Liver (tissue), 9 donors: ENCODE measurements around the gene MEGF10. TPM values are rescaled to one million over a fixed set of nuclear protein-coding genes. Genes with fewer than 3 reads are reported as not detected.

ENCODE experiments used
- DNase-seq: peaks from one replicate; pipeline ENCODE4 v3.0.0-alpha.2; 2017; ENCODE audit warnings: low spot score
- H3K27ac ChIP-seq, 2 donors: one replicate each; pipeline ENCODE4 v1.7.0; 2013; ENCODE audit warnings: inconsistent platforms in 2 of 2, low read length in 2 of 2, control low read depth in 1 of 2, low read depth in 1 of 2, mild to moderate bottlenecking in 1 of 2
- H3K27me3 ChIP-seq, 4 donors: one replicate each; pipeline versions ENCODE4 v1.6.1 to v1.7.0; 2013; ENCODE audit warnings: low read length in 3 of 4, inconsistent platforms in 1 of 4, mild to moderate bottlenecking in 1 of 4, moderate library complexity in 1 of 4; ENCODE audit not compliant: control insufficient read depth in 4 of 4, insufficient read depth in 4 of 4
- H3K36me3 ChIP-seq, 4 donors: one replicate each; pipeline versions ENCODE4 v1.6.1 to v1.7.0; 2013; ENCODE audit warnings: low read length in 3 of 4, mild to moderate bottlenecking in 3 of 4, low read depth in 1 of 4, moderate library complexity in 1 of 4; ENCODE audit not compliant: control insufficient read depth in 4 of 4, insufficient read depth in 3 of 4
- H3K4me1 ChIP-seq, 4 donors: one replicate each; pipeline versions ENCODE4 v1.6.1 to v1.7.0; 2013; ENCODE audit warnings: low read length in 3 of 4, mild to moderate bottlenecking in 3 of 4, moderate library complexity in 1 of 4; ENCODE audit not compliant: control insufficient read depth in 4 of 4, insufficient read depth in 4 of 4
- H3K4me3 ChIP-seq, 3 donors: one replicate each; pipeline versions ENCODE4 v1.6.1 to v1.7.0; 2013; ENCODE audit warnings: low read length in 3 of 3, control low read depth in 1 of 3, low read depth in 1 of 3, mild to moderate bottlenecking in 1 of 3
- H3K9ac ChIP-seq, 2 donors: one replicate each; pipeline ENCODE4 v1.7.0; 2013; ENCODE audit warnings: low read length in 2 of 2, mild to moderate bottlenecking in 2 of 2, moderate library complexity in 2 of 2, control low read depth in 1 of 2, low read depth in 1 of 2
- H3K9me3 ChIP-seq, 4 donors: one replicate each; pipeline versions ENCODE4 v1.6.1 to v1.7.0; 2013; ENCODE audit warnings: low read length in 3 of 4; ENCODE audit not compliant: control insufficient read depth in 4 of 4
- CTCF ChIP-seq: fragments of 150-350 bp; IDR thresholded peaks from 2 replicates; pipeline ENCODE4 v1.5.1; 2017; ENCODE audit warnings: improper control_type of control experiment, low read depth, low read length; ENCODE audit not compliant: missing input control
- FOXA1 ChIP-seq: IDR thresholded peaks from 2 replicates; pipeline ENCODE4 v1.6.1; 2016; ENCODE audit warnings: antibody characterized with exemption
- FOXA2 ChIP-seq: IDR thresholded peaks from 2 replicates; pipeline ENCODE4 v1.6.1; 2016; ENCODE audit warnings: antibody characterized with exemption
- GABPA ChIP-seq, 2 donors: IDR thresholded peaks in 1 of 2; conservative IDR thresholded peaks in 1 of 2; 2 replicates each; pipeline ENCODE4 v1.6.1; 2016; ENCODE audit warnings: antibody characterized with exemption in 2 of 2, mild to moderate bottlenecking in 1 of 2, moderate library complexity in 1 of 2
- HNF4A ChIP-seq, 2 donors: conservative IDR thresholded peaks; 2 replicates each; pipeline ENCODE4 v1.6.1; 2016; ENCODE audit warnings: antibody characterized with exemption in 2 of 2, mild to moderate bottlenecking in 2 of 2
- JUND ChIP-seq, 2 donors: IDR thresholded peaks; 2 replicates each; pipeline ENCODE4 v1.6.1; 2016; ENCODE audit warnings: antibody characterized with exemption in 2 of 2
- RXRA ChIP-seq, 2 donors: IDR thresholded peaks; 2 replicates each; pipeline ENCODE4 v1.6.1; 2017 to 2018; ENCODE audit warnings: antibody characterized with exemption in 2 of 2, mild to moderate bottlenecking in 1 of 2
- SP1 ChIP-seq: IDR thresholded peaks from 2 replicates; pipeline ENCODE4 v1.6.1; 2018; ENCODE audit warnings: antibody characterized with exemption, mild to moderate bottlenecking
- TAF1 ChIP-seq: conservative IDR thresholded peaks from 2 replicates; pipeline ENCODE4 v1.6.1; 2016; ENCODE audit warnings: antibody characterized with exemption, mild to moderate bottlenecking
- YY1 ChIP-seq: IDR thresholded peaks from 2 replicates; pipeline ENCODE4 v1.6.1; 2016; ENCODE audit warnings: antibody characterized with exemption, mild to moderate bottlenecking
- WGBS: extraction: QIAGEN DNeasy Blood & Tissue Kit; methylation state at CpG from one replicate; pipeline ENCODE4 v1.1.7; 2013; 5-methylcytosine and 5-hydroxymethylcytosine counted together
- polyA plus RNA-seq, 2 donors: library from polyadenylated mRNA; stranded (reverse) in 1 of 2; unstranded in 1 of 2; fragments of 200-250 nt in 1 of 2; fragments of >200 nt in 1 of 2; fragmentation: Nextera tagmentation in 1 of 2; extraction: Ambion mirVana in 1 of 2; gene quantifications; one replicate each; pipeline versions ENCODE4 v1.2.1 to v1.2.3, GENCODE V29; 2013 to 2015
- total RNA-seq, 2 donors: library from RNA; depleted of rRNA; stranded (reverse); fragments of >200 nt; gene quantifications; one replicate each; pipeline ENCODE4 v1.2.3, GENCODE V29; 2014
- TF ChIP-seq, protein P1 (sequence below): IDR thresholded peaks from 2 replicates; pipeline ENCODE4 v1.6.1; 2016; ENCODE audit warnings: antibody characterized with exemption
- TF ChIP-seq, protein P2 (sequence below): IDR thresholded peaks from 2 replicates; pipeline ENCODE4 v1.6.1; 2016; ENCODE audit warnings: antibody characterized with exemption, mild to moderate bottlenecking
- TF ChIP-seq, protein P3 (sequence below): IDR thresholded peaks from 2 replicates; pipeline ENCODE4 v1.6.1; 2016; ENCODE audit warnings: antibody characterized with exemption
- donor health status: healthy.
- donor health status: healthy.
- donor health status: healthy.
- donor health status: healthy.
- donor health status: healthy.

The MEGF10 gene
- total and polyA plus RNA-seq, 4 donors: 0.05 to 1.0 (median 0.33) TPM; not detected in 1

GRCh38 chr5:127351418-127351817, 60.8 kb downstream of the MEGF10 start (continued):
- TF ChIP-seq CTCF: no peak
- TF ChIP-seq, protein P1, sequence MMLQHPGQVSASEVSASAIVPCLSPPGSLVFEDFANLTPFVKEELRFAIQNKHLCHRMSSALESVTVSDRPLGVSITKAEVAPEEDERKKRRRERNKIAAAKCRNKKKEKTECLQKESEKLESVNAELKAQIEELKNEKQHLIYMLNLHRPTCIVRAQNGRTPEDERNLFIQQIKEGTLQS: no peak
- no peak for TF ChIP-seq FOXA1
- TF ChIP-seq FOXA2: no peak

- Histone ChIP-seq H3K9ac (no peak overlapping the region), H3K4me3 (no peak overlapping the region), H3K27me3 (no peaks in the 10 kb centered on the region), H3K36me3 (no peaks in the 10 kb centered on the region), H3K9me3 (no peaks in the 10 kb centered on the region), H3K27ac (no peak overlapping the region), H3K4me1 (peaks cover 0 to 3% (median 0%) of the 10 kb centered on the region in 4 donors)
- no peak for DNase-seq
- WGBS: 92% methylated on average over 2 of the region's 2 CpGs
- TF ChIP-seq HNF4A (conservative IDR thresholded peaks at IDR 0.05): no peak
- no peak for TF ChIP-seq JUND (IDR thresholded peaks at IDR 0.05)
- no peak for TF ChIP-seq FOXA2
- TF ChIP-seq TAF1: no peak
- TF ChIP-seq, protein P2, sequence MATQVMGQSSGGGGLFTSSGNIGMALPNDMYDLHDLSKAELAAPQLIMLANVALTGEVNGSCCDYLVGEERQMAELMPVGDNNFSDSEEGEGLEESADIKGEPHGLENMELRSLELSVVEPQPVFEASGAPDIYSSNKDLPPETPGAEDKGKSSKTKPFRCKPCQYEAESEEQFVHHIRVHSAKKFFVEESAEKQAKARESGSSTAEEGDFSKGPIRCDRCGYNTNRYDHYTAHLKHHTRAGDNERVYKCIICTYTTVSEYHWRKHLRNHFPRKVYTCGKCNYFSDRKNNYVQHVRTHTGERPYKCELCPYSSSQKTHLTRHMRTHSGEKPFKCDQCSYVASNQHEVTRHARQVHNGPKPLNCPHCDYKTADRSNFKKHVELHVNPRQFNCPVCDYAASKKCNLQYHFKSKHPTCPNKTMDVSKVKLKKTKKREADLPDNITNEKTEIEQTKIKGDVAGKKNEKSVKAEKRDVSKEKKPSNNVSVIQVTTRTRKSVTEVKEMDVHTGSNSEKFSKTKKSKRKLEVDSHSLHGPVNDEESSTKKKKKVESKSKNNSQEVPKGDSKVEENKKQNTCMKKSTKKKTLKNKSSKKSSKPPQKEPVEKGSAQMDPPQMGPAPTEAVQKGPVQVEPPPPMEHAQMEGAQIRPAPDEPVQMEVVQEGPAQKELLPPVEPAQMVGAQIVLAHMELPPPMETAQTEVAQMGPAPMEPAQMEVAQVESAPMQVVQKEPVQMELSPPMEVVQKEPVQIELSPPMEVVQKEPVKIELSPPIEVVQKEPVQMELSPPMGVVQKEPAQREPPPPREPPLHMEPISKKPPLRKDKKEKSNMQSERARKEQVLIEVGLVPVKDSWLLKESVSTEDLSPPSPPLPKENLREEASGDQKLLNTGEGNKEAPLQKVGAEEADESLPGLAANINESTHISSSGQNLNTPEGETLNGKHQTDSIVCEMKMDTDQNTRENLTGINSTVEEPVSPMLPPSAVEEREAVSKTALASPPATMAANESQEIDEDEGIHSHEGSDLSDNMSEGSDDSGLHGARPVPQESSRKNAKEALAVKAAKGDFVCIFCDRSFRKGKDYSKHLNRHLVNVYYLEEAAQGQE: no peak
Measured at GRCh38 chr5:127352068-127352467, 61.5 kb downstream of the MEGF10 start.

- H3K9ac ChIP-seq: no peak overlapping the region
- WGBS: 91% methylated on average over 5 of the region's 5 CpGs
- H3K4me3 ChIP-seq: no peak overlapping the region
- no peak overlapping the region for H3K27ac ChIP-seq
- TF ChIP-seq SP1 (no peak), YY1 (no peak), GABPA (IDR thresholded peaks at IDR 0.05 in 1 of 2, conservative IDR thresholded peaks at IDR 0.05 in 1 of 2) (no peak), RXRA (IDR thresholded peaks at IDR 0.05) (no peak)
- TF ChIP-seq, protein P3, sequence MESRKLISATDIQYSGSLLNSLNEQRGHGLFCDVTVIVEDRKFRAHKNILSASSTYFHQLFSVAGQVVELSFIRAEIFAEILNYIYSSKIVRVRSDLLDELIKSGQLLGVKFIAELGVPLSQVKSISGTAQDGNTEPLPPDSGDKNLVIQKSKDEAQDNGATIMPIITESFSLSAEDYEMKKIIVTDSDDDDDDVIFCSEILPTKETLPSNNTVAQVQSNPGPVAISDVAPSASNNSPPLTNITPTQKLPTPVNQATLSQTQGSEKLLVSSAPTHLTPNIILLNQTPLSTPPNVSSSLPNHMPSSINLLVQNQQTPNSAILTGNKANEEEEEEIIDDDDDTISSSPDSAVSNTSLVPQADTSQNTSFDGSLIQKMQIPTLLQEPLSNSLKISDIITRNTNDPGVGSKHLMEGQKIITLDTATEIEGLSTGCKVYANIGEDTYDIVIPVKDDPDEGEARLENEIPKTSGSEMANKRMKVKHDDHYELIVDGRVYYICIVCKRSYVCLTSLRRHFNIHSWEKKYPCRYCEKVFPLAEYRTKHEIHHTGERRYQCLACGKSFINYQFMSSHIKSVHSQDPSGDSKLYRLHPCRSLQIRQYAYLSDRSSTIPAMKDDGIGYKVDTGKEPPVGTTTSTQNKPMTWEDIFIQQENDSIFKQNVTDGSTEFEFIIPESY: no peak
- H3K27me3 ChIP-seq: no peaks in the 10 kb centered on the region
- no peak for DNase-seq
- H3K9me3 ChIP-seq: no peaks in the 10 kb centered on the region
- no peaks in the 10 kb centered on the region for H3K36me3 ChIP-seq
- H3K4me1 ChIP-seq: peaks cover 0 to 3% (median 0%) of the 10 kb centered on the region in 4 donors
Measured at GRCh38 chr5:127353327-127353726, 62.7 kb downstream of the MEGF10 start.
